AG04449 (cell line): ENCODE measurements around the gene CRB2.

Experiments used
- CTCF ChIA-PET: fragments of 350-600 bp; formaldehyde crosslinking; extraction: SDS; loops from one replicate; lab custom pipeline; 2021; ENCODE audit warnings: antibody characterized with exemption; lab: Yijun Ruan, JAX
- POLR2A ChIA-PET: fragments of 400-600, 350-600 bp; formaldehyde crosslinking; extraction: SDS; loops from one replicate; lab custom pipeline; 2020; ENCODE audit warnings: antibody characterized with exemption, inconsistent platforms; lab: Yijun Ruan, JAX
- DNase-seq: peaks from one replicate; pipeline ENCODE4 v3.0.0-alpha.2; 2010; ENCODE audit warnings: low read depth, low spot score
- H3K4me3 ChIP-seq: 2 replicates; pipeline ENCODE4 v1.5.1; 2011; ENCODE audit warnings: low read depth, mild to moderate bottlenecking, control low read depth, low read length
- TF ChIP-seq, protein P1 (sequence below): IDR thresholded peaks from one replicate; pipeline ENCODE4 v1.5.1; 2011; ENCODE audit warnings: mild to moderate bottlenecking, moderate library complexity, low read length, control low read depth, inconsistent platforms; ENCODE audit not compliant: insufficient read depth; ENCODE audit errors: missing control alignments

The CRB2 gene

GRCh38 chr9:123321616-123322272, 34.3 kb upstream of the CRB2 start:
- H3K4me3 ChIP-seq = no peak overlapping the region
- ChIA-PET POLR2A (no interaction called here), CTCF (no interaction called here)
- DNase-seq = no peak
- TF ChIP-seq, protein P1, sequence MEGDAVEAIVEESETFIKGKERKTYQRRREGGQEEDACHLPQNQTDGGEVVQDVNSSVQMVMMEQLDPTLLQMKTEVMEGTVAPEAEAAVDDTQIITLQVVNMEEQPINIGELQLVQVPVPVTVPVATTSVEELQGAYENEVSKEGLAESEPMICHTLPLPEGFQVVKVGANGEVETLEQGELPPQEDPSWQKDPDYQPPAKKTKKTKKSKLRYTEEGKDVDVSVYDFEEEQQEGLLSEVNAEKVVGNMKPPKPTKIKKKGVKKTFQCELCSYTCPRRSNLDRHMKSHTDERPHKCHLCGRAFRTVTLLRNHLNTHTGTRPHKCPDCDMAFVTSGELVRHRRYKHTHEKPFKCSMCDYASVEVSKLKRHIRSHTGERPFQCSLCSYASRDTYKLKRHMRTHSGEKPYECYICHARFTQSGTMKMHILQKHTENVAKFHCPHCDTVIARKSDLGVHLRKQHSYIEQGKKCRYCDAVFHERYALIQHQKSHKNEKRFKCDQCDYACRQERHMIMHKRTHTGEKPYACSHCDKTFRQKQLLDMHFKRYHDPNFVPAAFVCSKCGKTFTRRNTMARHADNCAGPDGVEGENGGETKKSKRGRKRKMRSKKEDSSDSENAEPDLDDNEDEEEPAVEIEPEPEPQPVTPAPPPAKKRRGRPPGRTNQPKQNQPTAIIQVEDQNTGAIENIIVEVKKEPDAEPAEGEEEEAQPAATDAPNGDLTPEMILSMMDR = no peak

GRCh38 chr9:123322273-123323195, 33.5 kb upstream of the CRB2 start:
- ChIA-PET CTCF (interaction anchor here (0.9 kb wide), 1 partner anchor 27 kb away, joined by 3 read pairs; no protein-coding TSS in a partner anchor), POLR2A (no interaction called here)
- DNase-seq = no peak
- TF ChIP-seq, protein P1 = no peak
- H3K4me3 ChIP-seq = no peak overlapping the region

DNA sequence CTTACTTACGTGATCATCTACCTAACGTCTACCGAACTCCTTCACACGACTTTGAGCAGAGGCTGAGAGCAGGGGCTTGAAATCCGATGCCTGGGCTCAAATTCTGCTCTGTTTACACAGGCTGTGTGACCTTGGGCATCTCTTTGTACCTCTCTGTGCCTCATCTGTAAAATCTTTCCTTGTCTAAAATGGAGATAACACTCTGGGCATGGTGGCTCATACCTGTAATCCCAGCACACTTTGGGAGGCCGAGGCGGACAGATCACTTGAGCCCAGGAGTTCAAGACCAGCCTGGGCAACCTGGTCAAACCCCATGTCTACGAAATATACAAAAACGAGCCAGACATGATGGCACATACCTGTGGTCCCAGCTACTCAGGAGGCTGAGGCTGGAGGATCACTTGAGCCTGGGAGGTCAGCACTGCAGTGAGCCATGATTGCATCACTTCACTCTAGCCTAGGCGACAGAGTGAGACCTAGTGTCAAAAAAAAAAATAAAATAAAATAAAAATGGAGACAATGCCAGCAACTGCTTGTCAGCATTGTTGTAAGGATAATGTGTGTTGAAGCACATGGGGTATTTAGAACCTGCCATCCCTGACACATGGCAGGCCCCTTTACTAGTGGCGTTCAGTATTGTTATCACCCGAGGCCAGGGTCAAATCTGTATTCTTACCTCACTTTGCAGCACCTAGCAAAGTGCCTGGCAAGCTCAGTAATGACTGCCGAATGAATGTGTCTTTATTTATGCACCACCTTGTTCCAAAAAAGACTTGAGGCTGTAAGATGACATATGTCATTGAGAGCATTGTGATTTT, 32.6 kb upstream of the CRB2 start:
- TF ChIP-seq, protein P1 = no peak
- POLR2A ChIA-PET = no interaction called here
- H3K4me3 ChIP-seq = no peak overlapping the region
- DNase-seq = no peak
- CTCF ChIA-PET = interaction anchor here (0.9 kb wide), 1 partner anchor 26 kb away, joined by 3 read pairs; no protein-coding TSS in a partner anchor

DNA sequence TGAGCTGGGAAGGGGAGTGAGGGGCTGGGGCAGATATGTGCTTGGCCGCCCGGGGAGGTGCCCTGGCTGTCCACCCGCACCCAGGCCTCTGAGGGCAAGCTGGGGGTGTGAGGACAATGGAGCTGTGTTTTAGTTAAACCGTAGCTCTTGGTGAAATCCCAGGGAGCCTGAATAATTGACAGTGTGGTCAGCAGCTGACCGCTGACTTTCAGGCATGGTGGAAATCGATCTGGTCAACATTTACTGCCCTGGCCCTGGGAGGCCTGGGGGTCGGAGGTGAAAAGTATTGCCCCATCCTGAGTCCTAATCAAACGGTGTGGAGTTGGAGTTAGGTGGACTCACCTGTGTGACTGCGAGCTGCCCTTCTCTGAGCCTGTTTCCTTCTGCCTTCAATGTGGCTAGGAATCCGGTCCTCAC, 31.2 kb upstream of the CRB2 start:
- CTCF ChIA-PET = no interaction called here
- POLR2A ChIA-PET = no interaction called here
- no peak overlapping the region for H3K4me3 ChIP-seq
- DNase-seq = no peak
- TF ChIP-seq, protein P1 = no peak

- TF ChIP-seq, protein P1 = no peak
- H3K4me3 ChIP-seq = no peak overlapping the region
- ChIA-PET CTCF (interaction anchor here (0.9 kb wide), 1 partner anchor 13 kb away, joined by 3 read pairs; no protein-coding TSS in a partner anchor), POLR2A (no interaction called here)
- DNase-seq = no peak
Measured at GRCh38 chr9:123326187-123326586, 29.8 kb upstream of the CRB2 start.
